ENCODE data around the gene TRIM71.
"Not testable (repeated sequence)": the region's sequence is repeated elsewhere in the genome, so short reads cannot be mapped to it uniquely, and the experiment has no call there.

DNA sequence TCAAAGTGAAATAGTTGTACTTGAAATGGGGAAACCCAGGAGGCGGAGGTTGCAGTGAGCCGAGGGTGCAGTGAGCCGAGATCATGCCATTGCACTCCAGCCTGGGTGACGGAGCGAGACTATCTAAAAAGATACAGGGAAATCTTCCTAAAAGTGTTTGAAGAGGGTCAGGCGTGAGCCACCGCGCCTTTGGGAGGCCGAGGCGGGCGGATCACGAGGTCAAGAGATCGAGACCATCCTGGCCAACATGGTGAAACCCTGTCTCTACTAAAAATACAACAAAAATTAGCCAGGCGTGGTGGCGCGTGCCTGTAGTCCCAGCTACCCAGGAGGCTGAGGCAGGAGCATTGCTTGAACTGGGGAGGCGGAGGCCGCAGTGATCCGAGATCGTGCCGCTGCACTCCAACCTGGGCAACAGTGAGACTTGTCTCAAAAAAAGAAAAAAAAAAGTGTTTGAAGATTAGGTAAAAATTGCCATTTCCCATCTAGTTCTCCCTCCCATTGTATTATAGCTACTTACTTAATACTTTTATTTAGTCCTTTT lies 5.9 kb downstream of the TRIM71 start:
- TF ChIP-seq, protein P1, sequence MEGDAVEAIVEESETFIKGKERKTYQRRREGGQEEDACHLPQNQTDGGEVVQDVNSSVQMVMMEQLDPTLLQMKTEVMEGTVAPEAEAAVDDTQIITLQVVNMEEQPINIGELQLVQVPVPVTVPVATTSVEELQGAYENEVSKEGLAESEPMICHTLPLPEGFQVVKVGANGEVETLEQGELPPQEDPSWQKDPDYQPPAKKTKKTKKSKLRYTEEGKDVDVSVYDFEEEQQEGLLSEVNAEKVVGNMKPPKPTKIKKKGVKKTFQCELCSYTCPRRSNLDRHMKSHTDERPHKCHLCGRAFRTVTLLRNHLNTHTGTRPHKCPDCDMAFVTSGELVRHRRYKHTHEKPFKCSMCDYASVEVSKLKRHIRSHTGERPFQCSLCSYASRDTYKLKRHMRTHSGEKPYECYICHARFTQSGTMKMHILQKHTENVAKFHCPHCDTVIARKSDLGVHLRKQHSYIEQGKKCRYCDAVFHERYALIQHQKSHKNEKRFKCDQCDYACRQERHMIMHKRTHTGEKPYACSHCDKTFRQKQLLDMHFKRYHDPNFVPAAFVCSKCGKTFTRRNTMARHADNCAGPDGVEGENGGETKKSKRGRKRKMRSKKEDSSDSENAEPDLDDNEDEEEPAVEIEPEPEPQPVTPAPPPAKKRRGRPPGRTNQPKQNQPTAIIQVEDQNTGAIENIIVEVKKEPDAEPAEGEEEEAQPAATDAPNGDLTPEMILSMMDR (IDR thresholded peaks at IDR 0.05; ENCODE audit: low read length) = not testable (repeated sequence)
- not testable (repeated sequence) for TF ChIP-seq EZH2 (IDR thresholded peaks at IDR 0.05; ENCODE audit: borderline replicate concordance, low read length)
